WTC11 (cell line): ENCODE measurements around the gene LRRC2. TPM values are rescaled to one million over a fixed set of nuclear protein-coding genes. Genes with fewer than 3 reads are reported as not detected.

Experiments used
- ATAC-seq: fragments of 200-7000 bp; cut with Tn5 transposase; 2 replicates; pipeline ENCODE4 v1.10.0; 2021; ENCODE audit warnings: mild to moderate bottlenecking, moderate library complexity
- CTCF ChIA-PET: fragments of 300-600 bp; sonication (Branson Sonifier 250); formaldehyde crosslinking; loops from one replicate; lab custom pipeline; 2021; ENCODE audit warnings: antibody characterized with exemption; lab: Charles Lee
- POLR2A ChIA-PET: fragments of 350-600 bp; sonication (Branson Sonifier 250); formaldehyde crosslinking; loops from one replicate; lab custom pipeline; 2021; ENCODE audit warnings: antibody characterized with exemption; lab: Charles Lee
- DNase-seq: peaks from one replicate; pipeline ENCODE4 v3.0.0; 2021; ENCODE audit warnings: low spot score
- H3K27ac Mint-ChIP-seq: 2 replicates; pipeline ENCODE4 v1.8.0; 2021; ENCODE audit warnings: mixed read lengths
- H3K27me3 Mint-ChIP-seq: 2 replicates; pipeline ENCODE4 v1.8.0; 2021; ENCODE audit warnings: low read depth, mild to moderate bottlenecking, moderate library complexity, mixed read lengths
- H3K36me3 Mint-ChIP-seq: 2 replicates; pipeline ENCODE4 v1.8.0; 2021; ENCODE audit warnings: mixed read lengths
- H3K4me1 Mint-ChIP-seq: 2 replicates; pipeline ENCODE4 v1.8.0; 2022; ENCODE audit warnings: mixed read lengths
- H3K4me3 Mint-ChIP-seq: 2 replicates; pipeline ENCODE4 v1.8.0; 2021; ENCODE audit warnings: mild to moderate bottlenecking, moderate library complexity, mixed read lengths
- H3K9me3 Mint-ChIP-seq: 2 replicates; pipeline ENCODE4 v1.8.0; 2021; ENCODE audit warnings: mixed read lengths
- ATF3 ChIP-seq: sonication (generic); formaldehyde crosslinking; conservative IDR thresholded peaks from 2 replicates; pipeline ENCODE4 v1.8.1; 2022; ENCODE audit warnings: mild to moderate bottlenecking, missing genetic modification reagents
- ATF6 ChIP-seq: sonication (generic); formaldehyde crosslinking; IDR thresholded peaks from 2 replicates; pipeline ENCODE4 v1.8.1; 2023; ENCODE audit warnings: mild to moderate bottlenecking, missing genetic modification reagents
- CDX4 ChIP-seq: fragments of 250-450 bp; sonication (Bioruptor Pico); IDR thresholded peaks from 2 replicates; pipeline ENCODE4 v1.9.0; 2021; ENCODE audit warnings: moderate library complexity, mild to moderate bottlenecking, inconsistent platforms, borderline replicate concordance
- CREB1 ChIP-seq: sonication (generic); formaldehyde crosslinking; IDR thresholded peaks from 2 replicates; pipeline ENCODE4 v1.8.0; 2023; ENCODE audit warnings: mild to moderate bottlenecking, missing genetic modification reagents
- E2F1 ChIP-seq: sonication (generic); formaldehyde crosslinking; IDR thresholded peaks from 2 replicates; pipeline ENCODE4 v1.8.0; 2022; ENCODE audit warnings: mild to moderate bottlenecking, missing genetic modification reagents
- ELF4 ChIP-seq: sonication (generic); formaldehyde crosslinking; IDR thresholded peaks from 2 replicates; pipeline ENCODE4 v1.8.1; 2022; ENCODE audit warnings: low read depth, mild to moderate bottlenecking, moderate library complexity, missing genetic modification reagents
- ERG ChIP-seq: fragments of 250-450 bp; sonication (Bioruptor Pico); IDR thresholded peaks from 2 replicates; pipeline ENCODE4 v1.8.0; 2021; ENCODE audit warnings: mild to moderate bottlenecking
- ESRRA ChIP-seq: sonication (generic); formaldehyde crosslinking; IDR thresholded peaks from 2 replicates; pipeline ENCODE4 v1.8.1; 2022; ENCODE audit warnings: mild to moderate bottlenecking, missing genetic modification reagents, borderline replicate concordance
- HMGXB4 ChIP-seq: sonication (generic); formaldehyde crosslinking; IDR thresholded peaks from 2 replicates; pipeline ENCODE4 v1.8.1; 2023; ENCODE audit warnings: mild to moderate bottlenecking, moderate library complexity, missing genetic modification reagents
- JUN ChIP-seq: sonication (generic); formaldehyde crosslinking; IDR thresholded peaks from 2 replicates; pipeline ENCODE4 v1.8.0; 2023; ENCODE audit warnings: mild to moderate bottlenecking, missing genetic modification reagents
- MYBL2 ChIP-seq: sonication (generic); formaldehyde crosslinking; IDR thresholded peaks from 2 replicates; pipeline ENCODE4 v1.8.1; 2023; ENCODE audit warnings: mild to moderate bottlenecking, moderate library complexity, missing genetic modification reagents
- NFE2L1 ChIP-seq: sonication (generic); formaldehyde crosslinking; IDR thresholded peaks from 2 replicates; pipeline ENCODE4 v1.8.1; 2023; ENCODE audit warnings: missing genetic modification reagents
- NFYB ChIP-seq: sonication (generic); formaldehyde crosslinking; conservative IDR thresholded peaks from 2 replicates; pipeline ENCODE4 v1.8.0; 2022; ENCODE audit warnings: low read depth, missing genetic modification reagents
- SP1 ChIP-seq: sonication (generic); formaldehyde crosslinking; conservative IDR thresholded peaks from 2 replicates; pipeline ENCODE4 v1.8.1; 2022; ENCODE audit warnings: missing genetic modification reagents
- TEAD1 ChIP-seq: sonication (generic); formaldehyde crosslinking; IDR thresholded peaks from 2 replicates; pipeline ENCODE4 v1.8.0; 2022; ENCODE audit warnings: mild to moderate bottlenecking, missing genetic modification reagents
- ZBTB21 ChIP-seq: sonication (generic); formaldehyde crosslinking; IDR thresholded peaks from 2 replicates; pipeline ENCODE4 v1.8.1; 2023; ENCODE audit warnings: mild to moderate bottlenecking, missing genetic modification reagents, borderline replicate concordance
- ZBTB43 ChIP-seq: sonication (generic); formaldehyde crosslinking; IDR thresholded peaks from 2 replicates; pipeline ENCODE4 v1.8.1; 2023; ENCODE audit warnings: mild to moderate bottlenecking, missing genetic modification reagents
- ZMAT4 ChIP-seq: fragments of 250-450 bp; sonication (Bioruptor Pico); IDR thresholded peaks from 2 replicates; pipeline ENCODE4 v1.9.0; 2021; ENCODE audit warnings: mild to moderate bottlenecking
- ZNF121 ChIP-seq: sonication (generic); formaldehyde crosslinking; IDR thresholded peaks from 2 replicates; pipeline ENCODE4 v1.8.0; 2023; ENCODE audit warnings: missing genetic modification reagents
- ZNF416 ChIP-seq: fragments of 250-450 bp; sonication (Bioruptor Pico); IDR thresholded peaks from 2 replicates; pipeline ENCODE4 v1.9.0; 2021; ENCODE audit warnings: mild to moderate bottlenecking, inconsistent platforms
- ZNF512 ChIP-seq: sonication (generic); formaldehyde crosslinking; IDR thresholded peaks from 2 replicates; pipeline ENCODE4 v1.8.1; 2022; ENCODE audit warnings: missing genetic modification reagents, borderline replicate concordance
- total RNA-seq: library from RNA; stranded (reverse); gene quantifications from 3 replicates; pipeline ENCODE4 v1.2.3, GENCODE V29; 2021

The LRRC2 gene
- total RNA-seq, 1 experiment from 2014 or later = 4.9 TPM

GRCh38 chr3:46575577-46576222, 9.6 kb upstream of the LRRC2 start (continued):
- TF ChIP-seq NFYB (no peak), CDX4 (CRISPR knock-in tag) (no peak), CREB1 (CRISPR knock-in tag) (0 out of 2 replicates have a peak, but pooled peaks have one; percentile 53), ERG (no peak), ATF3 (CRISPR knock-in tag) (no peak), ZBTB21 (no peak), TEAD1 (CRISPR knock-in tag) (peak; percentile 89; the same call in 1 of the 2 replicates), ZNF121 (0 out of 2 replicates have a peak, but pooled peaks have one; percentile 10), ZBTB43 (CRISPR knock-in tag) (no peak), ATF6 (CRISPR knock-in tag) (no peak), JUN (no peak), MYBL2 (CRISPR knock-in tag) (no peak), ELF4 (CRISPR knock-in tag) (no peak), E2F1 (no peak), ZNF512 (CRISPR knock-in tag) (no peak)

- Mint-ChIP-seq H3K9me3 (peaks cover 6% of the 10 kb centered on the region), H3K4me3 (peak overlapping the region; percentile 86), H3K27ac (peak overlapping the region; percentile 100), H3K36me3 (peaks cover 32% of the 10 kb centered on the region), H3K27me3 (no peaks in the 10 kb centered on the region; the same call in 1 of the 2 replicates), H3K4me1 (peaks cover 54% of the 10 kb centered on the region)
- POLR2A ChIA-PET = interaction anchor here (1.0 to 5.3 kb wide), 16 partner anchors 8 to 79 kb away, joined by 3 to 41 read pairs (median 6); no protein-coding TSS in a partner anchor
- DNase-seq (no peak), ATAC-seq (peak; percentile 51)
- no peak for TF ChIP-seq HMGXB4
- 0 out of 2 replicates have a peak, but pooled peaks have one; percentile 38 for TF ChIP-seq NFE2L1 (CRISPR knock-in tag)
- TF ChIP-seq E2F1 = 0 out of 2 replicates have a peak, but pooled peaks have one; percentile 17
- TF ChIP-seq ZMAT4 (CRISPR knock-in tag) = no peak
- TF ChIP-seq NFYB = no peak
- TF ChIP-seq ESRRA (CRISPR knock-in tag) = no peak
- 0 out of 2 replicates have a peak, but pooled peaks have one; percentile 15 for TF ChIP-seq TEAD1 (CRISPR knock-in tag)
- TF ChIP-seq ZNF416 (CRISPR knock-in tag) = no peak
- TF ChIP-seq SP1 (CRISPR knock-in tag) = 0 out of 2 replicates have a peak, but pooled peaks have one; percentile 4
- CTCF ChIA-PET = interaction anchor here (0.9 to 6.1 kb wide), 15 partner anchors 10 to 335 kb away, joined by 3 to 55 read pairs (median 6); no protein-coding TSS in a partner anchor
Measured at GRCh38 chr3:46574881-46575576, 8.9 kb upstream of the LRRC2 start.
